SK-N-SH treated with all-trans-retinoic acid at 6 μM for 48 hours (cell line): Measurements from ENCODE around the gene ADIRF.

Experiments used
- ESRRG ChIP-seq: fragments of 250-450 bp; sonication (Bioruptor Pico); IDR thresholded peaks from 2 replicates; pipeline ENCODE4 v1.6.1; 2021; ENCODE audit warnings: mild to moderate bottlenecking
- ISL1 ChIP-seq: fragments of 250-450 bp; sonication (Bioruptor Pico); IDR thresholded peaks from 2 replicates; pipeline ENCODE4 v2.1.2; 2022; ENCODE audit warnings: mild to moderate bottlenecking, moderate library complexity
- OSR1 ChIP-seq: fragments of 250-450 bp; sonication (Bioruptor Pico); IDR thresholded peaks from 2 replicates; pipeline ENCODE4 v1.8.0; 2022; ENCODE audit warnings: moderate library complexity, mild to moderate bottlenecking, inconsistent platforms
- PATZ1 ChIP-seq: fragments of 250-450 bp; sonication (Bioruptor Pico); IDR thresholded peaks from 2 replicates; pipeline ENCODE4 v1.8.0; 2020; ENCODE audit warnings: mild to moderate bottlenecking, moderate library complexity, borderline replicate concordance
- POU6F1 ChIP-seq: fragments of 250-450 bp; sonication (Bioruptor Pico); IDR thresholded peaks from 2 replicates; pipeline ENCODE4 v1.8.0; 2021; ENCODE audit warnings: low read depth, mild to moderate bottlenecking, moderate library complexity, borderline replicate concordance
- SNAI2 ChIP-seq: fragments of 250-450 bp; sonication (Bioruptor Pico); IDR thresholded peaks from 2 replicates; pipeline ENCODE4 v1.5.0; 2020; ENCODE audit warnings: mild to moderate bottlenecking, moderate library complexity
- TSHZ2 ChIP-seq: fragments of 250-450 bp; sonication (Bioruptor Pico); IDR thresholded peaks from 2 replicates; pipeline ENCODE4 v1.5.0; 2020; ENCODE audit warnings: mild to moderate bottlenecking, moderate library complexity
- ZFP30 ChIP-seq: fragments of 450-650 bp; formaldehyde crosslinking; IDR thresholded peaks from 2 replicates; pipeline ENCODE4 v1.5.0; 2022; ENCODE audit warnings: mild to moderate bottlenecking, moderate library complexity
- ZNF565 ChIP-seq: fragments of 450-650 bp; formaldehyde crosslinking; conservative IDR thresholded peaks from 2 replicates; pipeline ENCODE4 v1.5.0; 2020; ENCODE audit warnings: low read depth, mild to moderate bottlenecking, moderate library complexity
- TF ChIP-seq, protein P1 (sequence below): fragments of 250-450 bp; sonication (Bioruptor Pico); IDR thresholded peaks from 2 replicates; pipeline ENCODE4 v1.5.1; 2021; ENCODE audit warnings: mild to moderate bottlenecking, moderate library complexity

DNA sequence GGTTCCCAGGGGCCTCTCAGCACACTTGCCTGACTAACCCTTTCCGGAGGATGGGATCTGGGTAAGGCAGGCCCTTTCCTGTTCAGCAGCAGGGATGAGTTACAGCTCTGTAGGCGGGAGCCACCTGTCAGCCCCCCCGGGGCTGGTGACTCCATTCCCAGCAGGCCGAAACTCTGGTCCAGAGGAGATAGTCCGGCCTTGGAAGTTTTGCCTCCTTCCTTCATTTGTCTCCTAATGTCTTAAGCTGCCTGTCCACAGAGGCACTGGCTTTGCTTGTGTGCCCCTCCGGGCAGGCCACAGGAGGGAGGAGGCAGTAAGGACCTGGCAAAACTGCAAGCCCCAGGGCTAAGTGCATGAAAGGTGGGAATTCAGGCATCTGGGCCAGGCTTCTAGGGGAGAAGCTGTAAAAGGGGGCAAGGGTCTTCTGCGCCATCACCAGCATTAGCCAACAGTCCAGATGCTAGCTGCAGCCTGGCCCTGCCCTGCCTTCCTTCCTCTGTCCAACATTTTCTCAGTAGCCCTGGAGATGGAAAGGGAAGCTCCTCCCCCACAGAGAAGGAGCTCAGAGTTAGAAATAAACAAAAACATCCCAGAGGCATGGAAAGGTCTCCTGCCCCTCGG, 1.2 kb downstream of the ADIRF start:
- TF ChIP-seq PATZ1 (no peak), SNAI2 (CRISPR knock-in tag) (no peak), ISL1 (no peak), POU6F1 (CRISPR knock-in tag) (no peak), ZNF565 (CRISPR knock-in tag) (no peak), ESRRG (CRISPR knock-in tag) (no peak), ZFP30 (CRISPR knock-in tag) (no peak), OSR1 (CRISPR knock-in tag) (no peak), TSHZ2 (CRISPR knock-in tag) (no peak)
- TF ChIP-seq, protein P1, sequence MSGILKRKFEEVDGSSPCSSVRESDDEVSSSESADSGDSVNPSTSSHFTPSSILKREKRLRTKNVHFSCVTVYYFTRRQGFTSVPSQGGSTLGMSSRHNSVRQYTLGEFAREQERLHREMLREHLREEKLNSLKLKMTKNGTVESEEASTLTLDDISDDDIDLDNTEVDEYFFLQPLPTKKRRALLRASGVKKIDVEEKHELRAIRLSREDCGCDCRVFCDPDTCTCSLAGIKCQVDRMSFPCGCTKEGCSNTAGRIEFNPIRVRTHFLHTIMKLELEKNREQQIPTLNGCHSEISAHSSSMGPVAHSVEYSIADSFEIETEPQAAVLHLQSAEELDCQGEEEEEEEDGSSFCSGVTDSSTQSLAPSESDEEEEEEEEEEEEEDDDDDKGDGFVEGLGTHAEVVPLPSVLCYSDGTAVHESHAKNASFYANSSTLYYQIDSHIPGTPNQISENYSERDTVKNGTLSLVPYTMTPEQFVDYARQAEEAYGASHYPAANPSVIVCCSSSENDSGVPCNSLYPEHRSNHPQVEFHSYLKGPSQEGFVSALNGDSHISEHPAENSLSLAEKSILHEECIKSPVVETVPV: no peak
